Suppressor macrophage treated with lipopolysaccharide for 4 hours (primary cell): Measurements from ENCODE around the gene C19orf12.

Source experiments
- DNase-seq: peaks from one replicate; pipeline ENCODE4 v3.0.0-alpha.2; 2020

Gene C19orf12

DNA sequence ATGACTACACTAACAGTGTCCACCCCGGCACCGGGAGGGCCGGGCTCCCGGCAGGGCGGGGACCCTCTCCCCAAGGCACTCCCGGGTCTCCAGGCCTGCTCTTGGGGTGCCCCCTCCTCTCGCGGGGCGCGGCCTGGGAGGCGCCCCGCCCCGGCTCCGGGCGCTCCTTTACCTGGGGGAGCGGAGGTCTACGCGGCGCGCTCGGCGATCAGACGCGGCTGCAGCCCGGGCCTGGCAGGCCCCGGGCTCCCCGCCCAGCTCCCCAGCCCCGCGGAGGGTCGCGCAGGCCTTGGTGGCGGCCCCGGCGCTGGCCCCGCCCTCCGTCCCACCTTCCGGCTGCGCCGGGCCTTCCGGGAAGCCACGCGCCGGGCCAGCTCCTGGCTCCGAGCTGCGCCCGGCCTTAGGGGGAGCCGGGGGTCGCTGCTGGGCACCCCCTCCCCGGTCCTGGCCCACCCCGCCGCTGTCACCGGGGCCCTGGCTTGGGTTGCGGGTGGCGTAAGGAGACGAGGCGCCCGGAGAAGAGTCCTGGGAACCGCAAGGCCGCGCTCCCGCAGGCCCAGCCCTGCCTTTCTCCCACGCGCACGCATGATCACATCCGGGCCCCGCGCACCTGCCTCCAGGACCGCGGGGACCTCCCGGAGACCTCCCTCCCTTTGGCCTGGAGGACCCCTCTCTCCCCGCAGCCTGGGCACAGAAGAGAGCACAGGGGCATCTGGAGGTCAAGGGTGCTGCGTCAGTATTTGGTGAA lies at the start of gene C19orf12:
TSS of gene C19orf12 (minus strand) at position 309 of the 748 bp plus-strand sequence. CDS start 6,848 bp downstream, outside the sequence.
- DNase-seq, result peak; percentile 65

DNA sequence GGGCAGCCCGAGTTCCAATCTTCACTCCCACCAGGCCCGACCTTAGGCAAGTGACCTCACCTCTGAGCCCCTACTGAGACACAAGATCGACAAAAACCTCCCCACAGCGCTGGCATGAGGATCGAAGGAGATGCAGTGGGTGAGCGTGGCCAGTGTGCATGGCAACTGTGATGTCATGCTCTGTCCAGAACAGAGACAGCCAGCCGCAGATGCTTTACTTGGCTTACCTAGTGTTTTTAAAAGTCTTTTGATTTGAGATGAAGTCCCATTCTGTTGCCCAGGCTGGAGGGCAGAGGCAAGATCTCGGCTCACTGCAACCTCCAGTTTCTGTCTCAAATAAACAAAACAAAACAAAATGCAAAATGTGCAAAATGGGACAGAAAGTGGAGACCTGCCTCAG lies 49.3 kb upstream of the C19orf12 start:
- no peak for DNase-seq

DNA sequence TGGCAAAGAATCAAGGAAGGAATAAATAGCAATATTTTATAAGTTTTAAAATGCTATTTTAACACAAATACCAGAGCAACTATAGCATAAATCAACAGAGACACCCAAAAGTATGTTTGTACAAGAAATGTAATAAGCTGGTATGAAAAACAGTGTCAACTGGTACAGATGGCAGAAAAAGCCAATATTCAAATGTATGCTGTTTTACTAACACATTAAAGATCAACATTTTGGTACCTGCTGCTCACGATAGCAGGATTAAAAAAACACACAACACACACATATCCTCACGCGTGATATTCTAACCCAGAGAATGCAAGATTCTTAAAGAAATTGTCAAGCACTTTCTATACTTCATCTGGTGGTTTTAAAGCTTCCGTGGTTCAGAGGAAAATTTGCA lies 48.1 kb upstream of the C19orf12 start:
- DNase-seq, result no peak

DNA sequence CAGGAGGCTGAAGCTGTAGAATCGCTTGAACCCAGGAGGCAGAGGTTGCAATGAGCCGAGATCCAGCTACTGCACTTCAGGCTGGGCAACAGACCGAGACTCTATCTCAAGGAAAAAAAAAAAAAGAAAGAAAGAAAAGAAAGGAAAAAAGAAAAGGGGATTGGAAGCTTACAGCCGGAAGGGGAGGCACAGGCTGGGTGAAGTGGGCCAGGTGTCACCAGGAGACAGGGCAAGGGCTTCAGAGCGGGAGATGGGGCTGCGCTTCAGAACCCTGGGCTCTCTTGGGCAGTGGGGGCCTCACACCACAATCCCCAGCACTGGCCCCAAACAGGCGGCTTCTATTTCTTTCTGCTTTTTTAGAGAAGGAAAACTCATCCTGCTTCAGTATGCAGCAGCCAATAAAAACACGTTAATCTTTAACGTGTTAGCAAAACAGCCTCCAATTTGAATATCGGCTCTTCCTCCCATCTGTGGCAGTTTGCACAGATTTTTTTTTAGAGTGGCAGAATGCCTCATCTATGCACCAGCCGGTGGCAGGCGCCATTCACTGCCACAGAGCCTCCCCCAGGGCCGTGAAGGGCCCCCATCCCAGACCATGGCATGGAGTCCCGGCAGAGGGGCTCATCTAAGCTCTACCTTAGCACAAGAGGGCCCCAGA lies 46.6 kb upstream of the C19orf12 start:
- DNase-seq, result no peak

DNA sequence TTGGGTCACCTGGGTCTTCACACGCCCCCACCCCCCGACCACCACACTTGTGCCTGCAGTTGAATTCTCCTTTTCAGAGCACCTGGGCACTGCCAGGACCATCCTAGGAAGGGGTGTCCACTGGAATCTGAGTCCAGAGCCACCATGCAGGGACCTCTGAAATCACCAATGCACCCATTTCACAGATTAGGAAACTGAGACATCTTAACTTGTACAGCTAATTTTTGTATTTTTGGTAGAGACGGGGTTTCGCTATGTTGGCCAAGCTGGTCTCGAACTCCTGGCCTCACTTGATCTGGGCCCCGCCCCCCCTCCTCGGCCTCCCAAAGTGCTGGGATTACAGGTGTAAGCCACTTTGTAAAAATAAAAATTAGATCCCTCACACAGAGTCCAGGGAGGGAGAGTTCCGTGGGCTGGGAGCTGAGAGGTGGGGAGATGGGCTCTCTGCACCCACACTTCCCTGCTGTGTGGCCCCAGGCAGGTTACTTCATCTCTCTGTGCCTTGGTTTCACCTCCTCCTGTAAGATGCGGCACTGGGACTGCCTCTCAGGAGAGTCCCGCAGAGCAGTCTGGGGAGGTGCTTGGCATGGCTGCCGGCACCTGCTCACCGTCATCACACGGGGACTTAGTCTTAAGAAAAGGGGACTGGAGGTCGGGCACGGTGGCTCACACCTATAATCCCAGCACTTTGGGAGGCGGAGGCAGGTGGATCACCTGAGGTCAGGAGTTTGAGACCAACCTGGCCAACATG lies 45.9 kb upstream of the C19orf12 start:
- no peak for DNase-seq

DNA sequence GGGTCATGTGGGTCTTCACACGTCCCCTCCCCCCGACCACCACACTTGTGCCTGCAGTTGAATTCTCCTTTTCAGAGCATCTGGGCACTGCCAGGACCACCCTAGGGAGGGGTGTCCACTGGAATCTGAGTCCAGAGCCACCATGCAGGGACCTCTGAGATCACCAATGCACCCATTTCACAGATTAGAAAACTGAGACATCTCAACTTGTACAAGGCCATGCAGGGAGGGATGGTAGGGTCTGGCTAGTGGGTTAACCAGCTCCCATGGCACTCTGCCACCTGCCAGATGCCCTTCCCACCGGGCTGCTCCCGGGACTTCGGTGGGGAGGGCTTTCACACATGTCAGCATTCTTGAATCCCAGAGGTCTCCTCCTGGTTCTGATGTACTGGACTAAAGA lies 44.3 kb upstream of the C19orf12 start:
- DNase-seq, result no peak

DNA sequence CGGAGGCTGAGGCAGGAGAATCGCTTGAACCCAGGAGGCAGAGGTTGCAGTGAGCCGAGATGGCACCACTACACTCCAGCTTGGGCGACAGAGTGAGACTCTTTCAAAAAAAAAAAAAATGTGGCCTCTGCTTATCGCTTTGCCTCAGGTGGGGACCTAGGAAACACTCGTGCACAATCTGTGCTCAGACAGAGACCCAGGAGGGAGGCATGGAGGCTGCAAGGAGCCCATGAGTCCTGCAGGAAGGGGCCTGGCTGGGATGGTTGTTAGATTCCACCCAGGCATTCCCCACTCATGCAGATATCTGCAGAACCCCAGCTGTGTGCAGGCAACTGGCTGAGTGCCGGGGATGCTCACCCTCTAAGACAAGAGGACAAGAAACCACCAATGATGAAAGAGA lies 43.8 kb upstream of the C19orf12 start:
- no peak for DNase-seq

DNA sequence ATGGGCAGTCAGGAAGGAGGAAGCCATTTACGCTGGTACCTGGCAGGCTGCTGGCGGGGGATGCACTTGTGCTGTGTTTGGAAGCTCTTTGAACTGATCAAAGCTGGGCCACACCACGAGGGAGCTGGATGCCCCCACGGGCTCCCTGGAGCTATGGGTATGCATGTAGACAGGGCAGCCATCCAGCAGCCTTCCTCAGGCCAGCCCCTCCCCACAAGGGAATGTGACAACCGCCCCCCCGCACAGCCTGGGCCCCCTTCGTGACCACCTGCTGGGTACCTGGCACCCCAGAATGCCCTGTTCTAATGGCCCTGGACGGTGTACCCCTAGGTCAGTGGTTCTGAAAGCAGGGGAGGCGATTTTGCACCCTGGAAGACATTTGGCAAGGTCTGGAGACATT lies 42.5 kb upstream of the C19orf12 start:
- no peak for DNase-seq

DNA sequence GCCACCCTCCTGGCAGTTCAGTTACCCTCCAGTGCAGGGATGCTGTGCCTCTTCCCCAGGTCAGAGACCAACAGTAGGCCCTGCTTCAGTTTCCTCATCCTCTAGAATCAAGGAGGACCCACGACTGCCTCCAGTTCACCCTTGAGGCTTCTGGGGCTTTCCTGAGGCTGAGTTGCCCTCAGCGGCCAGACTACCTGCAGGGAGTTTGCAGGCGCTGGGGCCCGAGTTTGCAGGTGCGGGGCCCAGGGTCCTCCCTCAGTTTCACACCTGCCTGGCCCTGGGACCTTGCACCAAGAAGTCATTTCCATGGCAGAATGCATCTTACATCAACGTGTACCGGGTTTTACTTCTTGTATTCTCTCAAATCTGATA lies 38.9 kb upstream of the C19orf12 start:
- DNase-seq, result no peak

DNA sequence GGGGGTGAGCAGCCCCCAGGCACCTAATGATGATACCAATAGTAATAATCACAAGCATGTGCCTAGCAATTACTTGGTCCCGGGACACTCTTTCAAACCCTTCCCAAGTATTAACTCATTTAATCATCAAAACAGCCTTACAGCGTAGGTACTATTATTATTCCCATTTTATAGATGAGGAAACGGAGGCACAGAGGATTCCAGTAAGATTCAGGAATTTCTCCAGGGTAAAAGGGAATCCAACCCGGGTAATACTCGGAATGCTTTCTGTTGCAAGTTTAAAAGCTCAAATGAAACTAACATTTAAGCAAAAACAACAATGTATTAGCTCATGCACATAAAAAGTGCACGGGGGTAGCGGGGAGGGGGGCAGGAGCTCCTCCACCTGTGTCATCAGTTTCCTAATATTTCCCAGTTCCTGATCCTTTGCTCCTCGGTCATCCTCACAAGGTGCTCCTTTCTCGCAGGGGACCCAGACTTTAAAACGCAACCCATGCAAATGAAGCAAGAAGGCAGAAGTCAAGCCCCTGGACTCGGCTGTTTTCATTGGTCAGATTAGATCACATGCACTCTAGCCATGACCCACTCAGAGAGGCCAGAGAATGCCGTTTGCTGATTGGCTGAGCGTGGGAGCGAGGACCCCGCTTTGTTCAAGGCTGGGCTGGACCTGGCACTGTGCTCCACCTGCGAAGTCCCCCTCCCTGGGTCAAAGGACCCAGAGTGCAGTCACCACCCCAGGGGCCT lies 38.3 kb upstream of the C19orf12 start:
- DNase-seq, result no peak

DNA sequence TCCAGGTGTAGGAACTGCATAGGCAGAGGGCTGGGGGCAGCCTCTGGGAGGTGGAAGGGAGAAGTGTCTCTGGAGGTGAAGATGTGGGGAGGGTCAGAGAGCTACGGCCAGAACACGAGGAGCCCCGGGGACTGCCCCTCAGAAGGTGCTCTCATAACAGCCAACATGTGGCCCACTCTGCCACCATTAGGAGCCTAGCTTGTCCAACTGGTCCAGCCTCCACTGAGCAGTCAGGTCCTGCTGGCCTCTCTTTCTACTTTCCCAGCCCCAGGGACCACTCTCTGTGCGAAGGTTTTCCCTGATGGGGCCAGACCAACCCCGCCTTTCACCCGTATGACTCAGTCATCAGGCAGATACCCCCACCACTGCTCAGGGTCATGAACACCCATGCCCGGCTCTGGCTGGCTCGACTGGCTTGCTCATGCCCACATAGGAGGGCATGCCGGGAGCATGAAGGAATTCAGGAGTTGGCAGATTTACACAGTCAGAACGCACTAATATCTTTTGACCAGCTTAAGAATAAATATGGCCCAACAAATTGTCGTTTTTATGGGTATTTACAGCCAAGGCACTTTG lies 37.5 kb upstream of the C19orf12 start:
- no peak for DNase-seq

DNA sequence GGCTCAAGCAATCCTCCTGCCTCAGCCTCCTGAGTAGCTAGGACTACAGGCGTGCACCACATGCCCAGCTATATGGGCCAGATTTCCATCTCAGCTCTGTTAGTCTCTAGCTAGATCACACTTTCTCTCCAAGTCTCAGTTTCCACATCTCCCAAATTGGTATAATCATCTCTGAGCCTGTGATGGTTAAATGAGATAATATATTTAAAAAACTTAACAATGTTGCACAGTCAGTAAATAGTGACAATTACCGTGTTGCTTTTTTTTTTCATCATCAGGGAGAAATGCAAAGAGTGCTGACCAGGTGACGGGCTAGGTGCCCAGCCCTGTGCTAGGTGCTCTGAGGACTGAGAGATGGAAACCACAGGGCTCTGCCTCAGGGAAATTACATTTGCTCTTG lies 36.9 kb upstream of the C19orf12 start:
- no peak for DNase-seq

DNA sequence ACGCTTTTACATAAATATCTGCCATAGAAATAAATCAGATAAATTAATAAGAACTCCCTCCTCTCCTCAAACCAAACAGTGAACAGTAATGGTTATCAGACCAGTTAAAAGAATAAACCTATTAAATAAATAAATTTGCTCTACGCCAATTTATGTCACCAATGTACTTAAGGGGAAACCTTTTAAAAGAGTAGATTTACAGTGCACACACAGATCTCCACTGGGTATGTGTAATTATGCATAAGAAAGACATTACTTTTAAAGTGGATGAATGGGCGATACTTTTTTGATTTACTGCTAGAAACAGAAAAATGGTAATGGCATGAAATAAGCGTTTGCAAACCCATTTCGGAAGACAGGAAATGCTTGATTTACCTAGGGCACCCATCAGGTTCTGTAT lies 34.9 kb upstream of the C19orf12 start:
- DNase-seq, result no peak

DNA sequence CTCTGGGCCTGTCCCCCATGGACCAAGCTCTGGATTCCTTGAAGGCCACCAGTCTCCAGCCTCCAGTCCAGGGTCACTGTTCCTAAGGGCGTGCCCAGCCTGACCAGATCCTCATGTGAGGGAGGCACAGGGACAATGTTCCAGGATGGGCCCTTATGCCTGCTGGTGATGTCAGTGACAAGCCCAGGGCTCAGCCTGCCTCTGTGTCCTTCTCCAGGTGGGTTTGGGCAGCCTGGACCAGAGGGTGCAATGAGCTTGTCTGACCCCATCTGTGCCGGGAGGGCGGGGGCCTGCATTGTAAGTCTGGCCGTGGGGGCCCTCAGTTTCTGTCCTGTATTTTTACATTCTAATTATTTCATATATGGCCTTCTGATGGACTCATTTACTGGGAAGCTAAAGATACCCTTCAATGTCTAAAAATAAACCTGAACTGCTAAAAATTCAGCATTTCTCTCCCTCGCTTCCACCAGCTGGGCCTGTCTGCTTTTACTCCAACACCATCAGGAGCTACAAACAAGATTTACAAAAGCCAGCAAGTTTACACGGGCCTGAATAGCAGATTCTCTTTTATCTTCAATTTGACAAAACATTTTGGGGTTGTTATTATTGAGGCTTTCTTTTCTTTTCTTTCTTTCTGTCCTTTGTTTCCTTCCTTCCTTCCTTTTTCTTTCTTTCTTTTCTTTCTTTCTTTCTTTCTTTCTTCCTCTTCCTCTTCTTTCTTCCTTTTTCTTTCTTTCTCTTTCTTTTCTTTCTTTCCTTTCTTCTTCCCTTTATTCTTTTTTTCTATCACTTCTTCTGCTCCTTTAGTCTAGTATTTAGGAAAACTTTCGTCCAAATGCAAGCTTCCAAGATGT lies 34.2 kb upstream of the C19orf12 start:
- DNase-seq, result no peak

DNA sequence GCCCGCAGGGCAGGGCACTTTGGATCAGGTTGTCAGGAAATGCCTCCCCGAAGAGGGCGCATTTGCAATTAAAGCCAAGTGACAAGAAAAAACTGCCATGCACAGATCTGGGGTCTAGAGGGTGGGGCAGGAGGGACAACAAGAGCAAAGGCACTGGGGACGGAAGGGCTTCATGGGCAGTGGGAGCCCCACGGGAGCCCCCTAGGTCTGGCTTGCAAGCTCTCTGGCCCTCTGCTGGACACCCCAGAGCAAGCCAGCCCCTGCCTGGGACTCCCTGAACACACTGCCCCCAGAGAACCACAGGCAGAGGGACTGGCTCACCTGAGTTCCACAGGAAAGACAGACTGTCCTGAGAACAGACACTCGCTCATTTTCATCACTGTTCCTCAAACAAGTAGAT lies 30.2 kb upstream of the C19orf12 start:
- no peak for DNase-seq

DNA sequence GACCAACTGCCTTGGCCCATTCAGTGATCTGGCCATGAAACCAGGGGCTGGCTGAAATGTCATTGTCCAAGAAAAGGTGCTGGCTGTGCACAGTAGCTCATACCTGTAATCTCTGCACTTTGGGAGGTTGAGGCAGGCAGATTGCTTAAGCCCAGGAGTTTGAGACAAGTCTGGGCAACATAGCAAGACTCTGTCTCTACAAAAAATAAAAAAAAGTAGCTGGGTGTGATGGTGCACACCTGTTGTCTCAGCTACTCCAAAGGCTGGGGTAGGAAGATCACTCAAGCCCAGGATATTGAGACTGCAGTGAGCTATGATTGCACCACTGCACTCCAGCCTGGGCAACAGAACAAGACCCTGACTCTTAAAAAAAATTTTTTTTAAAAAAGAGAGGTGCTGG lies 28.6 kb upstream of the C19orf12 start:
- no peak for DNase-seq

DNA sequence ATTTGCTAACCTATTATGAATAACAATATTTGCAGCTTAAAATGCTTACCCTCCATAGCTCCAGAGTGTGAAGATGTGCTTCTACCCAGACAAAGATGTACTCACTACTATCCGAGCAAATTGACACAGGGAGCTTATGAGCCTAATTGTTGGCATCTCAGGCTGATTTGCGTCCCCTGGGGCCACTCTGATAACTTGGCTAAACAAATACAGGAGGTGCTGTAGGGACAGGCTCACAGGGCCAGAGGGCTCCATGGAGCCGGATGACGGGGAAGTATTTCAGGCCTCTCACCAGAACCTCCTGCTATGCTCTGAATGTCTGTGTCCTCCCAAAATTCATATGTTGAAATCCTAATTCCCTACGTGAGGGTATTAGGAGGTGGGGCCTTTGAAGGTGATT lies 26.7 kb upstream of the C19orf12 start:
- no peak for DNase-seq

DNA sequence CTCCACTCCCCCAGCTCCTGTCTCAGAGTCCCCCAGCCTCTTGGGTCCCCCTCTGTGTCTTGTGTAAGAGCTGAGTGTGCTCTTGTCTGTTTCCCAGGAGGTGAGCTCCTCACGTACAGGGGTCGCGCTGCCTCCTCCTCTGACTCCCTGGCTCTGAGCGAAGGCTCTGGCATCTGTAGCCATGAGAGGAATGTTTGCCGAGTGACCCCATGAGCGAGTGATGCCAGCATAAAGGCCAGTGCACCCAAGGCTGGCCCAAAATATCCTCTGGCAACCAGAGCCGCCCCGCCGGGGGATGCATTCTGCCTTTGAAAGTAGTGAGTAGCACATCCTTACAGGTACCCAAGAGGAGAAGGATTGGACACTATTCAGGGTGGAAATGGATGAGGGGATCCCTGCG lies 26.2 kb upstream of the C19orf12 start:
- DNase-seq, result no peak

DNA sequence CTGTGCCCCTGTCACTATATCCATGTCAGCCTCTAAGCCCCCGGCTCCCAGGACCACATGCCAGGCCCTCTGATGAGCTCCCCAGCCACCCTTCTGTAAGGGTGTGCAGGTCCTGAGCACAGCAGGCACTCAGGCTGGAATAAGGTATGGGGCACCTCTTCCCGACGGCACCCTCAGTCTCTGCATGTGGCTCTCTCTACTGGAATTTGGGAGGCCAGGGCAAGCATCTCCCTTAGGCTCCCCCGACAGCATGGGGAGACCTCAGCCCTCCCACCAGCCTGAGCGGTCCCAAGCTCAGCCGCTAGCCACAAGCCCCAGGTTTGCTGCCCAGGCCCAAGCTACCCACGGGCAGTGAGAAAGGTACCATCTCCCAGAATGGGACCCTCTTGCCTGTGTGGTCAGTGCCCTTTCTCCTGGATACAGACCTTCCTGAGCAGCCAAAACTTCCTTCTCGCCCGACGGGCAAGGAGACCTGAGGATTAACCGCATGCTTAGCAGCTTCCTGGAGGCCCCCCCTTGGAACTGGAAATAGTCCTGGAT lies 22.5 kb upstream of the C19orf12 start:
- DNase-seq, result no peak

DNA sequence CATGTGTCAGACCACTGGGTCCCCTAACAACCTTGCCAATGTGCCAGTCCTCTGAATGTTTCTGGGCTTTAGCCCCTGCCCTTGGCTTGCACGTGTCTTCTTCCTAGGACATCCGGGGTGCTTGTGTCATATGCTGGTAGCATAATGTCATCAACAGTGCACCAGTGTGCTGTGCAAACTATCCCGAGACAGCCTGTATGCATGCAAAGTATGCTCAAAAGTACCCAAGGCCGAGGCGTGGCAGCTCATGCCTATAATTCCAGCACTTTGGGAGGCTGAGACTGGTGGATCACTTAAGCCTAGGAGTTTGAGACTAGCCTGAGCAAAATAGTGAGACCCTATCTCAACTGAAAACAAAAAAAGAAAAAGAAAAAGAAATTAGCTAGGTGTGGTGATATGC lies 20.8 kb upstream of the C19orf12 start:
- DNase-seq, result no peak

DNA sequence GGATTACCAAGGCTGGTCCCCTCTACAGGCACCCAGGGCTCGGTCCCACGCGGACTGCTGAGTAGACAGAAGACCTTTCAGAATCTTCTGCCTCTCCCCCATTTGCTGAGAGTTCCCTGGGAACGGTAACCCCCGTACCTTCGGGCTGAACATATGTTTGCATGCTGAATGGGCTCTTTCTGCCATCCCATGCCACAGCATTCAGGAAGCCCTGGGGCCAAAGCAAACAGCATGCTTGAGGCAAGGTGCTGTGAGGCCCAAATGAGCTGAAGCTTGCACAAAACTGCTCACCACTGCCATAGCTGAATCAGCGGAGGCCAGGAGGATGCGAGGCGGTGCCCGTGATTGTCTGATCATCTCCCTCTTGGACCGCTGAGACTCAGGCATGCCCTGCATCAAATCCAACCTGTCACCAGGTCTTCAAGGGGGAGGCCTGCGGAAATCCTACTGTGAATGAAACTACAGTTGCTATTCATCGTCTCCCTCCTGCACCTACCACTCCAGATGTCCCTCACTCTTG lies 16.3 kb upstream of the C19orf12 start:
- DNase-seq, result no peak

DNA sequence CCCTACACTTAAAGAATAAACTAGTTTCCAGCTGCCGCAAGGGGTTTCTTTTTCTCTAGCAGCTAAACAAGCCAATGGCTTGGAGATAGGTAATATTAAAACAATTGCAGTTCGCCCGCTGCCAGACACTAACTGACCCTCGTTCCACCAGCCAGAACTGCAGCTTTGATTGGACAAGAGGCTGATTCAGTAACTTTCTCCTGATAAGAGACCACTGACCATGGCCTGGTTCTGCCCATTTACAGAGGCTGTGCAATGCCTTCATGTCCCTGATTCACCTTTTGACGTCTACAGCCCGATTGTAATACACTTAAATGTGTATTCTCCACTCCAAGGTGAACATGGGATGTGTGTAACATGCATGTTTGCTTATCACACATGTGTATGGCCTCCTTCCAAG lies 12.8 kb upstream of the C19orf12 start:
- no peak for DNase-seq
